Left lung (tissue), 10 donors: ENCODE results near the gene BTNL8. TPM values are rescaled to one million over a fixed set of nuclear protein-coding genes. Genes with fewer than 3 reads are reported as not detected.

Experiments
- ATAC-seq: fragments of 200-7000 bp; cut with Tn5 transposase; one replicate; pipeline ENCODE4 v1.9.1; 2020; ENCODE audit warnings: moderate library complexity
- DNase-seq, 4 donors: peaks; one replicate each; pipeline ENCODE4 v3.0.0-alpha.2; 2013 to 2020
- H3K27ac ChIP-seq, 2 donors: fragments of 200-600 bp; sonication (generic) in 1 of 2; one replicate each; pipeline versions ENCODE4 v1.5.0 to v1.8.0; 2020 to 2021
- H3K27me3 ChIP-seq, 2 donors: fragments of 200-600 bp; sonication (generic) in 1 of 2; one replicate each; pipeline versions ENCODE4 v1.5.0 to v1.8.0; 2020 to 2021
- H3K36me3 ChIP-seq, 2 donors: fragments of 200-600 bp; sonication (generic) in 1 of 2; one replicate each; pipeline versions ENCODE4 v1.5.0 to v1.8.0; 2020 to 2021
- H3K4me1 ChIP-seq, 2 donors: fragments of 200-600 bp; one replicate each; pipeline ENCODE4 v1.8.0; 2021
- H3K4me3 ChIP-seq, 2 donors: fragments of 200-600 bp; sonication (generic) in 1 of 2; one replicate each; pipeline versions ENCODE4 v1.5.0 to v1.8.0; 2020 to 2021; ENCODE audit warnings: mild to moderate bottlenecking in 1 of 2
- H3K9me3 ChIP-seq, 2 donors: fragments of 200-600 bp; sonication (generic) in 1 of 2; one replicate each; pipeline versions ENCODE4 v1.5.0 to v1.8.0; 2020 to 2021
- CTCF ChIP-seq, 2 donors: fragments of 200-600 bp; sonication (generic) in 1 of 2; IDR thresholded peaks; one replicate each; pipeline versions ENCODE4 v1.5.0 to v1.8.0; 2021; ENCODE audit warnings: antibody characterized with exemption in 2 of 2
- intact Hi-C, 2 donors: fragments of 100-400 bp; cut with DNase I; formaldehyde crosslinking; loops; one replicate each; pipeline versions ENCODE4 v1.11.2 to v1.14.2; 2022
- polyA plus RNA-seq, 6 donors: library from polyadenylated mRNA; unstranded; fragments of 120-200 nt; gene quantifications; one replicate each; pipeline ENCODE4 v1.2.1, GENCODE V29; 2013; ENCODE audit not compliant: insufficient read length in 6 of 6
- total RNA-seq, 2 donors: library from RNA; stranded (reverse); fragmentation: NEBNext Ultra II Directional; extraction: Animal tissue kit (Norgen Biotek cat#: 25700); gene quantifications; one replicate each; pipeline ENCODE4 v1.2.1, GENCODE V29; 2021
- donor health status: DM: no; HTN: yes; CAD: no.
- donor health status: DM: no; HTN: no; CAD: no.

BTNL8 gene
- total and polyA plus RNA-seq, 8 donors: 0.47 to 1.8 (median 0.81) TPM

- H3K27ac ChIP-seq: peak within 1 kb of the TSS; percentile 90 to 91
- intact Hi-C loops: loop anchor here in 1 of 2 donors (5.0 kb wide), 1 partner anchor 74 kb away; no protein-coding TSS in a partner anchor
- TF ChIP-seq CTCF (IDR thresholded peaks at IDR 0.05): peak in 1 of 2 donors; percentile 33
- ATAC-seq (peak; percentile 96), DNase-seq (peak; percentile 86 to 99 (median 93))
- H3K36me3 ChIP-seq: peaks cover 0 to 7% of the 10 kb centered on the region in 2 donors
- H3K4me3 ChIP-seq: peak within 1 kb of the TSS; percentile 89 to 99
- peaks cover 4 to 18% of the 10 kb centered on the region in 2 donors for H3K4me1 ChIP-seq
- no peaks in the 10 kb centered on the region for H3K27me3 ChIP-seq
- no peaks in the 10 kb centered on the region for H3K9me3 ChIP-seq
These were observed 37.8 kb upstream of the BTNL8 start, which contains the start of gene ZFP62 for GRCh38 chr5:180860887-180861822. Gene ZFP62, minus strand, starts transcription at chr5:180861276. Its CDS starts 57 bp downstream, at chr5:180861219.

DNA sequence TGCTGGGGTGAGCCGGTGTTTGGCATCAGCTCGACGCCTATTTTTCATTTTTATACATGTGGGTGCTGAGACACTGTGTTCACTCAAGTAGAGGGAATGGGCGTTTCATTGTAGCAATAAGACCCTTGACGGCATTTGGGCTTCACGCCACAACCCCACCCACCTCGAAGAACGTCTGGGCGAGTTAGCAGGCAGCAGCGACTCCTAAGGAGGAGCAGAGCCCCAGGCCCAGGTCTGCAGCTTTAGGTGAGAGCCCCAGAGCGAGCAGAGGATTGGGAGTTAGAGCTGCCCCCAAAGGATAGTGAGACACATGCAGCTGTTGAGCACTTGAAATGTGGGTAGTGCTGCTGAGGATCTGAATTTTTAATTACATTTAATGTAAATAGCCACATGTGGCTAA lies 36.3 kb upstream of the BTNL8 start:
- Histone ChIP-seq H3K4me1 (peaks cover 4 to 18% of the 10 kb centered on the region in 2 donors), H3K4me3 (no peak overlapping the region), H3K27me3 (no peaks in the 10 kb centered on the region), H3K27ac (no peak overlapping the region), H3K9me3 (no peaks in the 10 kb centered on the region), H3K36me3 (peaks cover 0 to 6% of the 10 kb centered on the region in 2 donors)
- DNase-seq (no peak), ATAC-seq (no peak)
- intact Hi-C loops: loop anchor here in 1 of 2 donors (5.0 kb wide), 1 partner anchor 75 kb away; no protein-coding TSS in a partner anchor
- no peak for TF ChIP-seq CTCF (IDR thresholded peaks at IDR 0.05)

- Histone ChIP-seq H3K36me3 (no peaks in the 10 kb centered on the region), H3K4me3 (no peak overlapping the region), H3K4me1 (peaks cover 0 to 7% of the 10 kb centered on the region in 2 donors), H3K27ac (no peak overlapping the region), H3K9me3 (no peaks in the 10 kb centered on the region), H3K27me3 (no peaks in the 10 kb centered on the region)
- no peak for TF ChIP-seq CTCF (IDR thresholded peaks at IDR 0.05)
- intact Hi-C loops: no loop called here
- DNase-seq: no peak
- no peak for ATAC-seq
These were observed 32.8 kb upstream of the BTNL8 start for GRCh38 chr5:180865981-180866695.

- Histone ChIP-seq H3K4me3 (no peak overlapping the region), H3K27me3 (no peaks in the 10 kb centered on the region), H3K4me1 (peaks cover 0 to 7% of the 10 kb centered on the region in 2 donors), H3K9me3 (no peaks in the 10 kb centered on the region), H3K36me3 (no peaks in the 10 kb centered on the region), H3K27ac (no peak overlapping the region)
- intact Hi-C loops: no loop called here
- no peak for ATAC-seq
- DNase-seq: no peak
- no peak for TF ChIP-seq CTCF (IDR thresholded peaks at IDR 0.05)
These were observed 32.0 kb upstream of the BTNL8 start for GRCh38 chr5:180866985-180867384.

DNA sequence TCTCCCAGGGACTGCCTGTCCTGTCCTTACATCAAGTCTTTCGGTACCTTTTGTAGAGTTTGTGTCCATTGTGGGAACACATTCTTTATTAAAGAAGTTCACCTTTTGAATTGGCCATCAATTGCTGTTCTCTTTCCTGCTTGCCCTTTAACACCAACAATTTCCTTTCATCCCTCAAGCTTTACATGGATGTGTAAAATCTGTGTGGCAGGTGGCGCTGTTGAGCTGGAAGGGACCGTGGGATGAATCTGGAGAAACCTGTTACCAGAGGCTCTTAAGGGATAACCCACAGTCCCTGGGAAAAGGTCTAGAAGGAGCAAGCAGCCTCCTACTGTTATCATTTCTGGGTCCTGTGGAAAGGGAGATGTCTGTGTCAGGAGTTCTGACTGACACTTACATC lies 30.0 kb upstream of the BTNL8 start:
- DNase-seq (peak; percentile 48 to 90 (median 78)), ATAC-seq (peak; percentile 93)
- TF ChIP-seq CTCF (IDR thresholded peaks at IDR 0.05): peak; percentile 57 to 70
- H3K4me3 ChIP-seq: no peak overlapping the region
- H3K27ac ChIP-seq: no peak overlapping the region
- H3K9me3 ChIP-seq: no peaks in the 10 kb centered on the region
- no peaks in the 10 kb centered on the region for H3K27me3 ChIP-seq
- no peaks in the 10 kb centered on the region for H3K36me3 ChIP-seq
- H3K4me1 ChIP-seq: peaks cover 0 to 18% of the 10 kb centered on the region in 2 donors
- intact Hi-C loops: no loop called here
